H1 (cell line): ENCODE measurements around the gene FRRS1. TPM values are rescaled to one million over a fixed set of nuclear protein-coding genes. Genes with fewer than 3 reads are reported as not detected.

Experiments
- CHD1 ChIP-seq: IDR thresholded peaks from 2 replicates; pipeline ENCODE4 v1.6.1; 2012; ENCODE audit warnings: low read depth, low read length, improper control_type of control experiment
- CHD7 ChIP-seq: fragments of 300-600 bp; sonication (generic); IDR thresholded peaks from 2 replicates; pipeline ENCODE4 v1.7.1; 2012; ENCODE audit warnings: low read length, moderate library complexity, mild to moderate bottlenecking, inconsistent platforms; ENCODE audit not compliant: insufficient replicate concordance
- JUN ChIP-seq: IDR thresholded peaks from 2 replicates; pipeline ENCODE4 v1.6.1; 2011; ENCODE audit warnings: low read depth, mild to moderate bottlenecking, improper control_type of control experiment, low read length
- POLR2A ChIP-seq, 2 experiments: IDR thresholded peaks; 1 replicate in 1 of 2; 2 replicates in 1 of 2; pipeline ENCODE4 v1.6.1; 2011; ENCODE audit warnings: low read depth in 2 of 2, low read length in 2 of 2, mild to moderate bottlenecking in 2 of 2; ENCODE audit errors: control extremely low read depth in 1 of 2
- POU5F1 ChIP-seq: IDR thresholded peaks from 2 replicates; pipeline ENCODE4 v1.6.1; 2011; ENCODE audit warnings: low read depth, mild to moderate bottlenecking, low read length, moderate library complexity
- polyA plus RNA-seq, 7 experiments: library from polyadenylated mRNA; depleted of rRNA in 3 of 7; stranded (reverse) in 5 of 7; unstranded in 2 of 7; fragments of >200 nt in 5 of 7; fragments of 200-250 nt in 2 of 7; gene quantifications; 1 replicate in 5 of 7; 2 replicates in 1 of 7; 4 replicates in 1 of 7; pipeline versions ENCODE4 v1.2.1 to v1.2.3, GENCODE V29; 2011 to 2013; ENCODE audit warnings: missing spikeins in 2 of 7, mixed read lengths in 2 of 7
- total RNA-seq: library from RNA; stranded (reverse); fragmentation: NEBNext Ultra II Directional; extraction: Animal tissue kit (Norgen Biotek cat#: 25700); gene quantifications from 2 replicates; pipeline ENCODE4 v1.2.1, GENCODE V29; 2021

FRRS1 gene
- total and polyA plus RNA-seq, 2 of the 8 experiments (the other 6 are each of a cell fraction or from before 2014, with no cell fraction given) = 3.5 to 6.5 TPM

DNA sequence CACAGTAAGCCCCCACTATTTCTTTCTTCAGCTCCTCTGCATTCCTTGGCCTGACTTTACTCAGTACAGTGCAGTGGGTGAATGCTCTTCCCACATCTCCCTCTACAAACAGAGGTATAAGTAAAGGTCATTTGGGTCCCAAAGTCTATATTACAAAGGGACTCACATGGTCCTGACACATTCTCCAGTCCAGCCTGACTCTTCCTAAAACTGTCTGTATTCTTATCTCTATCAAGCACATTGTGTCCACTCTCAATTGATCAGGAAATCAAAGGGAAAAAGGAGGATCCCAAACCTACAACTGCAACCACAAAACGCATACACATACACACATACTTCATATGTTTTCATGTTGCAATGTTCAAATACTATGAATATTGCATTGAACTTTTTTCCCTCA, 49.4 kb downstream of the FRRS1 start (continued):
- TF ChIP-seq CHD7 = no peak
- TF ChIP-seq POU5F1 = no peak
- no peak for TF ChIP-seq CHD1
- TF ChIP-seq JUN = no peak
- no peak for TF ChIP-seq POLR2A (IDR thresholded peaks at IDR 0.05; ENCODE audit: control extremely low read depth in 1 of 2, low read depth in 2 of 2, low read length in 2 of 2)
